HepG2 (cell line): ENCODE results near the gene CRK. TPM values are rescaled to one million over a fixed set of nuclear protein-coding genes. Genes with fewer than 3 reads are reported as not detected.

Experiments used
- ATF6 ChIP-seq: sonication (generic); formaldehyde crosslinking; conservative IDR thresholded peaks from 2 replicates; pipeline ENCODE4 v1.4.0; 2020; ENCODE audit warnings: missing genetic modification reagents
- CSRNP1 ChIP-seq: sonication (generic); formaldehyde crosslinking; IDR thresholded peaks from 2 replicates; pipeline ENCODE4 v1.8.1; 2023; ENCODE audit warnings: mild to moderate bottlenecking, missing genetic modification reagents
- HDAC1 ChIP-seq: sonication (generic); formaldehyde crosslinking; IDR thresholded peaks from 2 replicates; pipeline ENCODE4 v1.5.1; 2020; ENCODE audit warnings: mild to moderate bottlenecking, missing genetic modification reagents
- HES4 ChIP-seq: sonication (generic); formaldehyde crosslinking; IDR thresholded peaks from 2 replicates; pipeline ENCODE4 v1.9.0; 2021; ENCODE audit warnings: mild to moderate bottlenecking, missing genetic modification reagents, borderline replicate concordance
- HHEX ChIP-seq: IDR thresholded peaks from 2 replicates; pipeline ENCODE4 v1.6.1; 2016; ENCODE audit warnings: control low read depth
- IKZF1 ChIP-seq: fragments of 450-650 bp; IDR thresholded peaks from 2 replicates; pipeline ENCODE4 v1.7.1; 2016
- MBD4 ChIP-seq: IDR thresholded peaks from 2 replicates; pipeline ENCODE4 v1.6.1; 2012; ENCODE audit warnings: low read length, inconsistent platforms, borderline replicate concordance
- MEIS1 ChIP-seq: sonication (generic); formaldehyde crosslinking; IDR thresholded peaks from 2 replicates; pipeline ENCODE4 v1.9.0; 2021; ENCODE audit warnings: mild to moderate bottlenecking, missing genetic modification reagents, moderate library complexity, borderline replicate concordance
- NFE2L2 ChIP-seq: fragments of 150-350 bp; IDR thresholded peaks from 2 replicates; pipeline ENCODE4 v1.6.1; 2014; ENCODE audit warnings: low read length
- PAWR ChIP-seq: sonication (generic); formaldehyde crosslinking; IDR thresholded peaks from 2 replicates; pipeline ENCODE4 v1.4.0; 2020; ENCODE audit warnings: missing genetic modification reagents, mild to moderate bottlenecking, borderline replicate concordance
- PRDM4 ChIP-seq: sonication (generic); formaldehyde crosslinking; IDR thresholded peaks from 2 replicates; pipeline ENCODE4 v1.9.0; 2021; ENCODE audit warnings: missing genetic modification reagents, borderline replicate concordance
- SIN3A ChIP-seq: IDR thresholded peaks from 2 replicates; pipeline ENCODE4 v1.6.1; 2011; ENCODE audit warnings: low read depth, mild to moderate bottlenecking, control low read depth, low read length, borderline replicate concordance
- TAF15 ChIP-seq: fragments of 200-400 bp; formaldehyde crosslinking; IDR thresholded peaks from one replicate; pipeline ENCODE4 v1.6.1; 2018; ENCODE audit warnings: mild to moderate bottlenecking, low read depth, low read length; ENCODE audit not compliant: poor library complexity, severe bottlenecking
- TRIM24 ChIP-seq: sonication (generic); formaldehyde crosslinking; IDR thresholded peaks from 2 replicates; pipeline ENCODE4 v1.8.0; 2022; ENCODE audit warnings: mild to moderate bottlenecking, missing genetic modification reagents
- ZBTB42 ChIP-seq: sonication (generic); formaldehyde crosslinking; IDR thresholded peaks from 2 replicates; pipeline ENCODE4 v1.5.0; 2020; ENCODE audit warnings: mild to moderate bottlenecking, missing genetic modification reagents
- ZFY ChIP-seq: sonication (generic); formaldehyde crosslinking; IDR thresholded peaks from 2 replicates; pipeline ENCODE4 v1.4.0; 2020; ENCODE audit warnings: missing genetic modification reagents
- ZNF614 ChIP-seq: IDR thresholded peaks from 2 replicates; pipeline ENCODE4 v1.6.1; 2018; ENCODE audit warnings: missing biosample characterization, missing genetic modification reagents, inconsistent platforms, borderline replicate concordance
- ZNF7 ChIP-seq: IDR thresholded peaks from 2 replicates; pipeline ENCODE4 v1.6.1; 2016; ENCODE audit warnings: missing biosample characterization, missing genetic modification reagents
- polyA plus RNA-seq, 8 experiments: library from polyadenylated mRNA; depleted of rRNA in 3 of 8; stranded (reverse) in 7 of 8; unstranded in 1 of 8; fragments of >200 nt; fragmentation: Illumina TruSeq in 4 of 8; extraction: Trizol in 4 of 8; gene quantifications; 2 replicates each; pipeline versions ENCODE4 v1.2.1 to v1.2.3, GENCODE V29; 2011 to 2016; ENCODE audit warnings: low read depth in 4 of 8, missing spikeins in 1 of 8, mixed read lengths in 1 of 8; ENCODE audit not compliant: insufficient read depth in 1 of 8
- total RNA-seq, 5 experiments: library from RNA; depleted of rRNA; stranded (reverse); fragments of >200 nt; fragmentation: Illumina TruSeq; extraction: Trizol; gene quantifications; 2 replicates each; pipeline ENCODE4 v1.2.3, GENCODE V29; 2016; ENCODE audit warnings: low read depth in 1 of 5
- TF ChIP-seq, protein P1 (sequence below): sonication (generic); formaldehyde crosslinking; IDR thresholded peaks from 2 replicates; pipeline ENCODE4 v1.4.0; 2020; ENCODE audit warnings: missing genetic modification reagents, mild to moderate bottlenecking, borderline replicate concordance
- TF ChIP-seq, protein P2 (sequence below): sonication (generic); IDR thresholded peaks from 2 replicates; pipeline ENCODE4 v1.6.1; 2016; ENCODE audit warnings: low read depth, borderline replicate concordance

The CRK gene
- total and polyA plus RNA-seq, 2 of the 13 experiments (the other 11 are each of a cell fraction or from before 2014, with no cell fraction given), result 47.4 to 54.2 TPM

DNA sequence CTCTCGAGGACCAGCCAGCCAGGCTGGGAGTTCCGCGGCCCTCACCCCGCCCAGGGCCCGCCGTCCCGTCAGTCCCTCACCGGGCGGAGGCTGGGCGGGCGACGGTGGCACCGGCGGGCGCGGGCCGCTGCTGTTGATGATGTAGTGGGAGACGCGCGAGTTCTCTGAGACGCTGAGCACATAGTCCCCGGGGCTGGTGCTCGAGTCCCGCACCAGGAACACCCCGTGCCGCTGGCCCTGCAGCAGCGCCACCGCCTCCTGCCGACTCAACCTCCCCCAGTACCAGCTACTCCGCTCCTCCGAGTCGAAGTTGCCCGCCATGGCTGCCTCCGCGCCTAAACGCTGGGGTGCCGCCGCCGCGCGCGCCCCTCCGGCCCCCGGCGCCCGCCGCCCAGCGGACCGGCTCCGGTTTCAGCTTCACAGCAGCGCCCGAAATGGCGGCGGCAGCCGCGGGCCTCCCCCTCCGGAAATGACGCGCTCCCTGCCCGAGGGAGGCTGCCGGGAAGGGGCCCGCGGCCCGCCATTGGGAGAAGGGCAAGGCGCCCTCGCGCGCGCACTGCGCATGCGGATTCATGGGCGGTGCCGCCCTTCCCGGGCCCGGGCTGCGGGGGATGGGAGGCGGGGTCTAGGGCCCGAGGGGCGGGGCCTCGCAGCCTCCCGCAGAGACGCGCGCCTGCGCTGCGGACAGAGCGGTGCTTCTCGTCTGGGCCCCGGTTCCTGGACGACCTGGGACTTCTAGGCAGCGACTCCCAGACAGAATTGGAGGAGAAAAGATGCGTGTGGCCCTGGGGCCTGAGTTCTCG is at the start of gene CRK (continued):
- TF ChIP-seq, protein P1, sequence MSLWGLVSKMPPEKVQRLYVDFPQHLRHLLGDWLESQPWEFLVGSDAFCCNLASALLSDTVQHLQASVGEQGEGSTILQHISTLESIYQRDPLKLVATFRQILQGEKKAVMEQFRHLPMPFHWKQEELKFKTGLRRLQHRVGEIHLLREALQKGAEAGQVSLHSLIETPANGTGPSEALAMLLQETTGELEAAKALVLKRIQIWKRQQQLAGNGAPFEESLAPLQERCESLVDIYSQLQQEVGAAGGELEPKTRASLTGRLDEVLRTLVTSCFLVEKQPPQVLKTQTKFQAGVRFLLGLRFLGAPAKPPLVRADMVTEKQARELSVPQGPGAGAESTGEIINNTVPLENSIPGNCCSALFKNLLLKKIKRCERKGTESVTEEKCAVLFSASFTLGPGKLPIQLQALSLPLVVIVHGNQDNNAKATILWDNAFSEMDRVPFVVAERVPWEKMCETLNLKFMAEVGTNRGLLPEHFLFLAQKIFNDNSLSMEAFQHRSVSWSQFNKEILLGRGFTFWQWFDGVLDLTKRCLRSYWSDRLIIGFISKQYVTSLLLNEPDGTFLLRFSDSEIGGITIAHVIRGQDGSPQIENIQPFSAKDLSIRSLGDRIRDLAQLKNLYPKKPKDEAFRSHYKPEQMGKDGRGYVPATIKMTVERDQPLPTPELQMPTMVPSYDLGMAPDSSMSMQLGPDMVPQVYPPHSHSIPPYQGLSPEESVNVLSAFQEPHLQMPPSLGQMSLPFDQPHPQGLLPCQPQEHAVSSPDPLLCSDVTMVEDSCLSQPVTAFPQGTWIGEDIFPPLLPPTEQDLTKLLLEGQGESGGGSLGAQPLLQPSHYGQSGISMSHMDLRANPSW, result no peak
- TF ChIP-seq PAWR (CRISPR knock-in tag), result no peak
- no peak for TF ChIP-seq CSRNP1 (CRISPR knock-in tag)
- no peak for TF ChIP-seq ZNF7 (CRISPR knock-in tag)
- peak; percentile 25 for TF ChIP-seq TAF15
- TF ChIP-seq PRDM4, result no peak
- no peak for TF ChIP-seq TRIM24
- TF ChIP-seq ZNF614 (CRISPR knock-in tag), result no peak
- TF ChIP-seq ATF6 (CRISPR knock-in tag), result no peak
- TF ChIP-seq HHEX (CRISPR knock-in tag), result no peak
- TF ChIP-seq HES4, result 0 out of 2 replicates have a peak, but pooled peaks have one; percentile 26
- no peak for TF ChIP-seq NFE2L2
- 0 out of 2 replicates have a peak, but pooled peaks have one; percentile 12 for TF ChIP-seq SIN3A
- no peak for TF ChIP-seq ZBTB42
- TF ChIP-seq, protein P2, sequence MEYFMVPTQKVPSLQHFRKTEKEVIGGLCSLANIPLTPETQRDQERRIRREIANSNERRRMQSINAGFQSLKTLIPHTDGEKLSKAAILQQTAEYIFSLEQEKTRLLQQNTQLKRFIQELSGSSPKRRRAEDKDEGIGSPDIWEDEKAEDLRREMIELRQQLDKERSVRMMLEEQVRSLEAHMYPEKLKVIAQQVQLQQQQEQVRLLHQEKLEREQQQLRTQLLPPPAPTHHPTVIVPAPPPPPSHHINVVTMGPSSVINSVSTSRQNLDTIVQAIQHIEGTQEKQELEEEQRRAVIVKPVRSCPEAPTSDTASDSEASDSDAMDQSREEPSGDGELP, result no peak
- peak; percentile 86 for TF ChIP-seq ZFY (CRISPR knock-in tag)
- no peak for TF ChIP-seq MEIS1 (CRISPR knock-in tag)
- TF ChIP-seq HDAC1 (CRISPR knock-in tag), result peak; percentile 31
- no peak for TF ChIP-seq MBD4
- no peak for TF ChIP-seq IKZF1
